AG20443 (cell line): ENCODE results near the gene DPP10.

ENCODE experiments used
- DNase-seq: peaks from one replicate; pipeline ENCODE4 v3.0.0; 2012; ENCODE audit warnings: low spot score, mixed read lengths

DPP10 gene

DNA sequence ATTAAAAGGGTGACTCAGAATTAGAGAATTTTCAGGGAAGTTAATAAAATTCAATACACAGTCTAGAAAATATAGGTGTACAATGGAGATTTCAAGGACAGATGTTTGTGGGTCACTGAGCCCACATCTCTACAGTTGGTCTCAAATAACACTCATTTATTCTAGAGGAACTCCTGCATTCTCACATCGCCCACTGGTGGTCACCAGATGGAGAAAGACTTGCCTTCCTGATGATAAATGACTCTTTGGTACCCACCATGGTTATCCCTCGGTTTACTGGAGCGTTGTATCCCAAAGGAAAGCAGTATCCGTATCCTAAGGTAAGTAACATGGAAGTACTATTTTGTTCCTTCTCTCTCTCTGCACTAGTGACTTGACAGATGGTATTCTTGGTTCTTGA, 1297.1 kb downstream of the DPP10 start:
- DNase-seq: no peak

DNA sequence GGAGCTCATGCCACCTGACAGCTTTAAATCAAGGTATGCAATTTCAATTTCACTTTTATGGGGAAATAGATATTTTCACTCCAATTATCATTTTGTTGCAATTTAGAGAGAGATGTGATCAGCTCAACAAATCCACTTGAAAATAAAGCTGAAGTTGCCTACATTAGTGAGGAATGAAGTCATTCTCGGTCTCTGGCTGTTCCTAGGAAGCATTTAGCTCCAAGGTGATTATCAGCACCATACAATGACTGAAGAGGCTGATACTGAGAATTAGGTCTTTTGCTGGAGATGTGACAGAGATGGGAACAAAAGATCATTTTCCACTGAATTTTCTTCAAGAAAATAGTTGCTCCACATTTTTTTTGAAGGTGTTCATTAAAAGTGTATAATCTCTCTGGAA, 1303.7 kb downstream of the DPP10 start:
- no peak for DNase-seq

DNA sequence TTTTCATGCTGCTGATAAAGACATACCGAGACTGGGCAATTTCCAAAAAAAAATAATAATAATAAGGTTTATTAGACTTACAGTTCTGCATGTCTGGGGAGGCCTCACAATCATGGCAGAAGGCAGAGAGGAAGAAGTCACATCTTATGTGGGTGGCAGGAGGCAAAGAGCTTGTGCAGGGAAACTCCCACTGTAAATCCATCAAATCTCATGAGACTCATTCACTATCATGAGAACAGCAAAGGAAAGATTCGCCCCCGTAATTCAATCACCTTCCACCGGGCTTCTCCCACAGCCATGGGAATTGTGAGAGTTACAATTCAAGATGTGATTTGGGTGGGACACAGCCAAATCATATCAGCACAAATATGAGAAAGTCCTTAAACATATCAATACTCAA, 1314.8 kb downstream of the DPP10 start:
- no peak for DNase-seq

DNA sequence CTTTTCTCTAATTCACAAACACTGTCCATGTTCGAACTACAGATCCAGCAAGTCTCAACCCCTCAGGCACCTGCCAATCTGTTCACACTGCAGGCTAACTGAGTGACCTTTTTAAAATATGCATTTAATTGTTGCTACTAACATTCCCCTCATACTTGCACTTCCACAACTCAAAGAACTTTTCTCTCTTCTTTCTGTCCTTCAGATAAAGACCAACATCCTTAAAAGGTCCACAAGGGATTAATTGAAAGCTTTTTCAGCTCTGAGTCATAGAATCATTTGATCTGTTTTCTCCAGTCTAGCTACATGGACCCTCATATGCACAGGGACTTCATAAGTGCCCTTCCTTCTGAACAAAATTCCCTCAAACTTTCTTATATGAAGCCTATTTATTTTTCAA, 1321.2 kb downstream of the DPP10 start:
- DNase-seq: no peak

DNA sequence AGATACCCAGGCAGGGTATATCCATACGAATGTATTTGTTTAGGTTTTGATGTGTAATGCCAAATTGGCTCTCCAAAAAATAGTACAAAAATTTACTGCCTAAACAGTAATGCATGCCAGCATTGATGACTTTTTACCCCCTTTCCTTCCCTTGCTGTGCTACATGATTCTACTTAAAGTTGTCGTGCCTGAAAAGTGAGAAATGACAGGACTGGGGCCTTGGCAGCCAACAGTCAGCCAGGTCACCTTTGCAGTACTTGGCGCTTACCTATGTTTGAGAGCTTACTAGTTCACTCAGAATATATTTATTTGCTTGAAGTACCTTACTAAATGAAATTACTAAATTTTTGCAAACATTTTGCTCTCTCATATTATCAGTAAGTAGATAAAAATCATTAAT, 1329.1 kb downstream of the DPP10 start:
- DNase-seq: no peak

DNA sequence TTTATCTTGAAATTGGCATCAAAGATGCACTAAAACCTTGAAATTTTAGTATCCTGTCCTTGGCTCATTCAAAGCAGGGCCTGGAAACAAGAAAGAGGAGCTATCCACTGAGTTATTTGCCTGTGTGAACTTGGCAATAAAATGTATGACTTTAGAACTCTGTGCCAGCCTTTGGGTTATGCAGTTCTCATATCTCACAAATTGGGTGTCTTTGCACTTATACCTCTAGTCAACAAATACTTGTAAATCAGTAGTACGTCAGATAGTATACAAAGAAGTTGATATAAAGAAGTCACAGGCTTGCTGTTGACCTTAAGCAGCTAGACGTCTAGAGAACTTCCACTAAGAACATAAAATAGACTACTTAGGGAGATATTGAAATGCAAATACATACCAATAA, 1331.9 kb downstream of the DPP10 start:
- no peak for DNase-seq

DNA sequence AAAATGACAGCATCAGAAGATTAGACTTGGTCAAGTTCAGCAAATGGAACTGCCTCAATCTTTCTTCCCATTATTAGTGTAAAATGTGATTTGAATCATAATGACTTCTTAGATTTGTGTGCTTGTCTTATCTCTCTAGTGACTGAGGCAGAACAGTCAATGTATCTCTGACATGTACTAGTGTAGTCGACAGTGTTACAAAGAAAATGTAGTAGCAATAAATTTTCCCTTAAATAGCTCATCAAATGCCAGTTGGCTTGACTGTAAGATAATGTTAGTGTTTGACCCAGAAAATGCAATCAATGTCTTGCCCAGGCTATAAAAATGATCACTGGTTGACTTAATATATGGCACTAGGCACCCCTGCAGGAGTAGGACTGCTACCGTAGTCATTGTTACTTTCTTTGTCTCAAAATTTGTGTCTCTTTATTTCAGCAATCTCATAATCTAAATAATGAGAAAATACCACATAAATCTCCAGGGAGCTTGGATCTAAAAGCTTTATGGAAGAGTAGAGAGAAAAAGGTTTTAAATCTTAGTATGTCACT, 1336.7 kb downstream of the DPP10 start:
- no peak for DNase-seq

DNA sequence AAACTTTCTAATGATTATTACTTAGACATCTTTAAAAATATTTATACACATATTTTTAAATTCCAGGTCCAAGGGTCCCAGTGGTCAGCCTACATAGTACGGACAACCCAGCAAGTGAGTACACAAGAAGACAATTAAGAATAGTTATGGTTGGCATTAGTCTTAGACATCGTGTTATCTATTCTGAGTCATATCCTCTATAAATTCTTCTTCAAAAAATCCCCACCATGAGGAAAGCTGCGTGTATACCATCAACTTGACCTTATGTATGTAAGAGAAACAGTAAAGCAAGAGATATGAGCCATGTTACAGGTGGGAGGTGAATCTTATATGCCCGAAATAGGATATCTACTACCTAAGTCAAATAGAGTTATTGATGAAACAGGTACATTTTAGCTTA, 1339.8 kb downstream of the DPP10 start:
- no peak for DNase-seq

DNA sequence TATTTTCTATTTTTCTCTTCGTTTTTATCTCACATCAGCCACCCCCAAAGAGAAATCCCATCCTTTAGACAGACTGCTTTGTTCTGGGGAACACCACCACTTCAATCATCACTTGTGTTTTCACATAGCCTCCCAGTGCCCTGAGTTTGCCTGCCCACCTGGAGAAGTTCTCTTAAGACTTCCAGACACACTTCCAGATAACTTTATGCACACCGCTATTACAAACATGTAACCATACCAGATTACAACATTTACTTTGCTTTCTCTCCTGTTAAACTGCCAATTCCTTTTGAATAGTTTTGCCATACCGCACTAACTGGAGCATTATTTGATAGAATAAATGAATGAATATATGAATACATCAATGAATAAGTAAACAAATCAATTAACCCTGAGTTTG, 1353.6 kb downstream of the DPP10 start:
- DNase-seq: no peak

DNA sequence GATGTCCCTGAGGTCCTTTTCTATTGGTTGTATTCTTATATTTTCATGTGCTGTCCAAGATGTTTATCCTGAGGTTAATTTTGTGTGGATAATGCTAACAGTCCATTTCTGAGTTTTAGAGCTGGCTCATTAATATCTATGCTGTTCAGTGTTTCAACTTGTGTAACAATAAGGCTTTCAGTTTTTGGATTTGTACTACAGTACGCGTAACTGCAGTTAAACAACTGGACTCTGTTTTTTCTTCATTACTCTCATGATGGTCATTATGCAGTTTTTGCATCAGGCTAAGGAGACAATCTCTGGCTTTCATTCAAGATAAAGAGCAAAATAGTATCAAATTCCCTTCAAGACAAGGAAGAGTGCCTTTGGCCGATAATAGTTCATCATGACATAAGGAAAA, 1364.8 kb downstream of the DPP10 start:
- no peak for DNase-seq

DNA sequence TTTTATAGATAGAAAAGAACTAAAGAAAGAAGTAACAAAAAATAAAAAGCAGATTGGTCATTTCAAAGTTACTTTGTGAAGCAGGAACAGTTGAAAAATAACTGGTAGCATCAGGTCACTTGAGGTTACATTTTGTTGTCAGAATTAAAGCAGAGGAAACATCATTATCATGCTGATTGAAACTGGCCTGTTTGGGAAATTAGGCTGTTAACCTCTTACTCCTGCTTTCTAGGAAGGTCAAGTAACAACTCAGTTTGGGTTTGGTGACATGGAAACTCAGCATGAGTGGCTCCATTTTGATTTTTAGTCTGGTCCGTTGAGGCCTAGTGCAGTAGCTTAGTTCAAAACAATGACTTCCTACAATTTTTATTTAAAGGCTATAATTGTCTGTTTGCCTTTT, 1383.5 kb downstream of the DPP10 start:
- no peak for DNase-seq

DNA sequence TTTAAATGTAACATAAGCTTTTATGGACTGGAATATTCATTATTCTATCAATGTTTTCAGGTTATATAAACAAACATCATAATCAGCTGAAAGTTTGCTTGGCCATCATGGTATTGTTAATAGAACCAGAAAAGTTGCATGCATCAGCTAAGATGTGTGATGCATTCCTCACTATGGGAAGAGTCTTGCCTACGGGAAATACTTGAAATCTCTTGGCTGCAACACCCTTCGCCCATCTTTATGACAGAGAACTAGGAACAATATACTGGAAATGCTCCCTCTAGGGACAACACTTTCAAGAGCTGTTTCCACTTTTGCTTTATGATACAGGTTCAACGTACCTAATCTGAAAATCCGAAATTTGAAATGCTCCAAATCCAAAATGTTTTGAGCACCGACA, 1390.8 kb downstream of the DPP10 start:
- DNase-seq: no peak

DNA sequence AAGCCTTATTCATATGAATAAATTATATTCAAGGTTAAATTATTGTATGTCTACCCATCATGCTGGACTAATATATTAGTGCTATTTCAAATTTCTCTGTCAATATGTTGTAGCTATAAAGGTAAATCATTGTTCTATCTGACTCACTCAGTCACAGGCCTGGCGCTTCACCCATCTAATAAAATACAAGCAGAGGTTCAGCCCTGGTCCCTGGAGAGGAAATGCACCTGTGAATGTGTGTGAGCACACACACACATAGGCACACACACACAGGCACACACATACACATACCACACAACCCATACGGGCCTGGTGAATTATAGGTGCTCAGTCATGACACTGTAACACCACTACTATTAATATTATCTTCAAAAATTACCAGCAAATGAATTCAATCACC, 1396.1 kb downstream of the DPP10 start:
- no peak for DNase-seq

DNA sequence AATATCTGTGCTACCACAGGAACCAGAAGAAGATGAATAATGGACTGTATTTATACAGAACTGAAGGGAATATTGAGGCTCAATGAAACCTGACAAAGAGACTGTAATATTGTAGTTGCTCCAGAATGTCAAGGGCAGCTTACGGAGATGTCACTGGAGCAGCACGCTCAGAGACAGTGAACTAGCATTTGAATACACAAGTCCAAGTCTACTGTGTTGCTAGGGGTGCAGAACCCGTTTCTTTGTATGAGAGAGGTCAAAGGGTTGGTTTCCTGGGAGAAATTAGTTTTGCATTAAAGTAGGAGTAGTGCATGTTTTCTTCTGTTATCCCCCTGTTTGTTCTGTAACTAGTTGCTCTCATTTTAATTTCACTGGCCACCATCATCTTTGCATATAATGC, 1399.9 kb downstream of the DPP10 start:
- DNase-seq: no peak

DNA sequence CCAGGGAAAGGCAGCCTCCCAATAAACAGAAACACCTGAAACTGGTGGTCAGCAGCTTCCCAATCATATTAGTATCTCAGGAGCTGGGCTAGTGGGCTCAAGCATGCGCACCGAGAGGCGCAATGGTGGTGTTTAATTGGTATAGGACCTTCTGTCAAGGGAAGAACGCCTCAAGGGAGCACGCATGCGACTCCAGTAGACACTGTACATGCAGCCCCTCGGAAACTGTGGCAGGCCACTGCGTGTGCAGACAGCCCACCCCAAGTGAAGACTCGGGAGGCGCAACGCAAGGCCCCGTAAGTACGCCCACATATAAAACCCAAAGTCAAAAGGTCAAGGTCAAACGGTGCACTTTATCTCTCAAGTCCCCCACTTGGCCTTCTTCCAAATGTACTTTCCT, 1405.8 kb downstream of the DPP10 start:
- no peak for DNase-seq

DNA sequence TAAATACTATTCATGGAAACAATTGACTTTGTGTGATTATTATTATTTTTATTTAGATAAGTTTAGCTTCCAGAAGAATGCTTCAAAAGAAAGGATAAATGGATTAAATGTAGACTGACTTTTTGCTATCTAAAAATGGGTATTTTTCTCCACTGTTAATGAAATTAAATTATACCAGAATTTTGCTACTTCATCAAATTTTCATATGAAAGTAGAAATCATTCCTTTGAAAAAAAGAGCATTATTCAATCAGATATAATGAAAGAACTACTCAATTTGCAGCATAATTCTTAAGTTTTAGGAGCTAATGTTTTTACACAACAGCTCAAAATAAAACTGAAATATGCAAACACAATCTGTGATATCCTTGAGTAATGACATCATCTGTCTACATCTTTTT, 1424.6 kb downstream of the DPP10 start:
- DNase-seq: no peak

DNA sequence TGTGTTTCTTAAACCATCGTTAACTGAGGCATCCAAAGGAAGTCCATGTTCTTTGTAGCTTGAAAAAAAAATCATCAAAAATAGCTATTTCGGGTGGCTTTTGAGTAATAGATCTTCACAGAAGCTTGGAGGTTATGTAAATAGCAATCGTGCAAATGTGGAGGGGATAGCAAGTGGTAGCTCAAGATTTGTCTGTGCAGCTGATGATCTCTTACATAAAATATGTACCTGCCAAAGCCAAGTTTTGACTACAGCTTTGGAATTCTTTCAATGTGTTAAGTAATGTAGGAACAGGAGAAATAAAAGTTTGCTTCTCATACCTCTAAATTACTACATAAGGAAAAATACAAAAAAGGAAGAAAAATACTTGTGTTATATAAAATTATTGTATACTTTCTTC, 1432.0 kb downstream of the DPP10 start:
- DNase-seq: no peak

DNA sequence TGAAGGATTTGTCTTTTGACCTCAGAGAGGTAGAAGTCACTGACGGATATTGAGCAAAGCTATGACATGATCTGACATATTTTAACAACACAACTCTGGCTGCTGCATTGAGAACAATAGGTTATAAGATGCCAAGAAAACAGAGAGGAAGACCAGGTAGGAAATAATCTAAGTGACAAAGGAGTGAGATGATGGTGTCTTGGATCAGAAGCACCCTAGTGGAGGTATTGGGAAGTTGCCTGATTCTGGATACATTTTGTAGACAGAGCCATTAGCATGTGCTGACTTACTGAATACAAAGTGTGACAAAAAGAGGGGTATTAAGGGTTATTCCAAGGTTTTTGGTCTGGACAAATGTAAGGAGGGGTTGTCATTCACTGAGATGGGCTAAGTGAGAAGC, 1438.1 kb downstream of the DPP10 start:
- no peak for DNase-seq

DNA sequence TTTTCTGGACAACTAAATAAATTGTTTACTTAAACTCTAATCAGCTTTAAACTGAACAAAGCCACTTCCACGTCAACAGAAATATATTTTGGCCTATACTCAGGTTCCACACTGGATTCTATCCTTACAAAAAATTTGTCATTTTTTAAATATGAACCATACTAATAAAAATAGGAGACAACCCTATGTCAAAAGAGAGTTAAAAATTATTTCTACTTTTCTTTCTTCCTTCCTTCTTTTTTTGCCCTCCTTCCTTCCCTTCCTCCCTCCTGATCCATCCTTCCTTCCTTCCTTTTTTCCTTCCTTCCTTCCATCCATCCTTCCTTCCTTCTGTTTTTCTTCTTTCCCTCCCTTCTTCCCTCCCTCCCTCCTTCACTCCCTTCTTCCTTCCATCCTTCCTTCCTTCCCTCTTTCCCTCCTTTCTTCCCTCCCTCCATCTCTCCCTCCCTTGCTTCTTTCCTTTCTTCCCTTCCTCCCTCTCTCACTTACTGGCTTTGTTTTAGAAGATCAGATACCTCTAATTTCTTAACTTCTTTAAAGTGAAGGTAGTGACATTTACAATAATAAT, 1444.9 kb downstream of the DPP10 start:
- DNase-seq: no peak
